HepG2 (cell line): ENCODE results near the gene MAPK14.

Experiments used
- EP300 ChIP-seq, 3 experiments: sonication (generic) in 1 of 3; formaldehyde crosslinking in 1 of 3; IDR thresholded peaks; 2 replicates each; pipeline versions ENCODE4 v1.5.1 to v1.6.1; 2011 to 2020; ENCODE audit warnings: low read depth in 2 of 3, low read length in 2 of 3, borderline replicate concordance in 1 of 3, improper control_type of control experiment in 1 of 3, mild to moderate bottlenecking in 1 of 3, missing genetic modification reagents in 1 of 3, moderate library complexity in 1 of 3
- EZH2 ChIP-seq: conservative IDR thresholded peaks from 2 replicates; pipeline ENCODE4 v1.6.1; 2012; ENCODE audit warnings: mild to moderate bottlenecking, low read depth, low read length, moderate library complexity
- JUN ChIP-seq: sonication (generic); formaldehyde crosslinking; IDR thresholded peaks from 2 replicates; pipeline ENCODE4 v1.4.0; 2020; ENCODE audit warnings: mild to moderate bottlenecking, missing genetic modification reagents
- KAT7 ChIP-seq: IDR thresholded peaks from 2 replicates; pipeline ENCODE4 v1.6.1; 2018; ENCODE audit warnings: borderline replicate concordance, missing compliant biosample characterization
- KLF13 ChIP-seq: sonication (generic); formaldehyde crosslinking; IDR thresholded peaks from 2 replicates; pipeline ENCODE4 v1.4.0; 2020; ENCODE audit warnings: mild to moderate bottlenecking, missing genetic modification reagents
- MTA3 ChIP-seq: sonication (generic); formaldehyde crosslinking; IDR thresholded peaks from 2 replicates; pipeline ENCODE4 v1.4.0; 2020; ENCODE audit warnings: missing genetic modification reagents
- POLR2AphosphoS5 ChIP-seq: IDR thresholded peaks from 2 replicates; pipeline ENCODE4 v1.6.1; 2012; ENCODE audit warnings: low read depth, low read length
- RAD21 ChIP-seq: fragments of 450-650 bp; formaldehyde crosslinking; IDR thresholded peaks from 2 replicates; pipeline ENCODE4 v1.5.0; 2020; ENCODE audit warnings: mild to moderate bottlenecking
- STAT5B ChIP-seq: sonication (generic); formaldehyde crosslinking; IDR thresholded peaks from 2 replicates; pipeline ENCODE4 v1.4.0; 2020; ENCODE audit warnings: missing genetic modification reagents
- ZNF138 ChIP-seq: sonication (generic); formaldehyde crosslinking; IDR thresholded peaks from 2 replicates; pipeline ENCODE4 v1.5.0; 2020; ENCODE audit warnings: mild to moderate bottlenecking, low read depth, missing genetic modification reagents
- ZNF143 ChIP-seq: sonication (generic); formaldehyde crosslinking; IDR thresholded peaks from 2 replicates; pipeline ENCODE4 v1.4.0; 2020; ENCODE audit warnings: missing genetic modification reagents
- TF ChIP-seq, protein P1 (sequence below): sonication (generic); formaldehyde crosslinking; IDR thresholded peaks from 2 replicates; pipeline ENCODE4 v1.5.0; 2020; ENCODE audit warnings: mild to moderate bottlenecking, missing genetic modification reagents, moderate library complexity

DNA sequence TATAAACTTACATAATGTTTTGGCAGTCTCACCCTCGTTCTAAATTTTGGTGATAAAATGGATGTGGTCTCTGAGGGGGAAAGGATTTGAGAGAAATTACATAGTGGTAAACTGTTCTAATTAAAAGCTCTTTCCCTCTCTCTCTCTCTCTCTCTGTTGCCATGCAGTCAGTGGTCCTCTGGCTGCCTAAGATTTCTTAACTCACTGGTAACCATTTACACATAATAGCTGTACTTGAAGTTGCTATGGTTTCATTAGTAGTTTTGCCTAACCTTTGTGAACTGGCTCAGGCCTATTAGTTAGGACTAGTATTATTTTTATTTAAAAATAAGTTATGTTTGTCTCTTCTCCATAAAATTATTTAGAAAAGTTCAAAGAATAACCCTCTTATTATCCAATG, 42.0 kb downstream of the MAPK14 start:
- TF ChIP-seq EP300 (IDR thresholded peaks at IDR 0.05; ENCODE audit: low read depth in 2 of 2, low read length in 2 of 2) (no peak), EP300 (CRISPR knock-in tag; IDR thresholded peaks at IDR 0.05; ENCODE audit: borderline replicate concordance) (no peak), POLR2AphosphoS5 (no peak), ZNF138 (CRISPR knock-in tag) (no peak), ZNF143 (CRISPR knock-in tag) (no peak), RAD21 (CRISPR knock-in tag) (no peak), MTA3 (CRISPR knock-in tag) (no peak), EZH2 (no peak), KAT7 (CRISPR knock-in tag) (no peak), KLF13 (CRISPR knock-in tag) (no peak), STAT5B (CRISPR knock-in tag) (no peak), JUN (CRISPR knock-in tag) (no peak)
- TF ChIP-seq, protein P1, sequence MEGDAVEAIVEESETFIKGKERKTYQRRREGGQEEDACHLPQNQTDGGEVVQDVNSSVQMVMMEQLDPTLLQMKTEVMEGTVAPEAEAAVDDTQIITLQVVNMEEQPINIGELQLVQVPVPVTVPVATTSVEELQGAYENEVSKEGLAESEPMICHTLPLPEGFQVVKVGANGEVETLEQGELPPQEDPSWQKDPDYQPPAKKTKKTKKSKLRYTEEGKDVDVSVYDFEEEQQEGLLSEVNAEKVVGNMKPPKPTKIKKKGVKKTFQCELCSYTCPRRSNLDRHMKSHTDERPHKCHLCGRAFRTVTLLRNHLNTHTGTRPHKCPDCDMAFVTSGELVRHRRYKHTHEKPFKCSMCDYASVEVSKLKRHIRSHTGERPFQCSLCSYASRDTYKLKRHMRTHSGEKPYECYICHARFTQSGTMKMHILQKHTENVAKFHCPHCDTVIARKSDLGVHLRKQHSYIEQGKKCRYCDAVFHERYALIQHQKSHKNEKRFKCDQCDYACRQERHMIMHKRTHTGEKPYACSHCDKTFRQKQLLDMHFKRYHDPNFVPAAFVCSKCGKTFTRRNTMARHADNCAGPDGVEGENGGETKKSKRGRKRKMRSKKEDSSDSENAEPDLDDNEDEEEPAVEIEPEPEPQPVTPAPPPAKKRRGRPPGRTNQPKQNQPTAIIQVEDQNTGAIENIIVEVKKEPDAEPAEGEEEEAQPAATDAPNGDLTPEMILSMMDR (CRISPR knock-in tag): no peak
